CD4-positive, alpha-beta T cell treated with Interleukin-10 for 1 hour (primary cell): ENCODE results near the gene LYPD3.

ENCODE experiments used
- DNase-seq: peaks from one replicate; pipeline ENCODE4 v3.0.0-alpha.2; 2020

Gene LYPD3

DNA sequence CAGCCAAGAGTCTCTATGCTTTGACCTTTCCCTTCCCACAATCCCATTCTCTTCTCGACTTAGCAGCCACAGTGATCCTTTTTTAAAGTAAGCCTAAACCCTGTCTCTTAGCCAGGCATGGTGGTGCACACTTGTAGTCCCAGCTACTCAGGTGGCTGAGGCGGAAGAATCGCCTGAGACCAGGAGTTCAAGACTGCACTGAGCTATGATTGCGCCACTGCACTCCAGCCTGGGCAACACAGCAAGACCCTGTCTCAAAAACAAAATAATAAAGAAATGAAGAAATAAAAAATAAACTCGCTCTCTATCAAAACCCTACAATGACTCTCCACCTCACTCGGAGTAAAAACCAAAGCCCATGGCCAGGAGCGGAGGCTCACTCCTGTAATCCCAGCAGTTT, 36.0 kb downstream of the LYPD3 start:
- no peak for DNase-seq

DNA sequence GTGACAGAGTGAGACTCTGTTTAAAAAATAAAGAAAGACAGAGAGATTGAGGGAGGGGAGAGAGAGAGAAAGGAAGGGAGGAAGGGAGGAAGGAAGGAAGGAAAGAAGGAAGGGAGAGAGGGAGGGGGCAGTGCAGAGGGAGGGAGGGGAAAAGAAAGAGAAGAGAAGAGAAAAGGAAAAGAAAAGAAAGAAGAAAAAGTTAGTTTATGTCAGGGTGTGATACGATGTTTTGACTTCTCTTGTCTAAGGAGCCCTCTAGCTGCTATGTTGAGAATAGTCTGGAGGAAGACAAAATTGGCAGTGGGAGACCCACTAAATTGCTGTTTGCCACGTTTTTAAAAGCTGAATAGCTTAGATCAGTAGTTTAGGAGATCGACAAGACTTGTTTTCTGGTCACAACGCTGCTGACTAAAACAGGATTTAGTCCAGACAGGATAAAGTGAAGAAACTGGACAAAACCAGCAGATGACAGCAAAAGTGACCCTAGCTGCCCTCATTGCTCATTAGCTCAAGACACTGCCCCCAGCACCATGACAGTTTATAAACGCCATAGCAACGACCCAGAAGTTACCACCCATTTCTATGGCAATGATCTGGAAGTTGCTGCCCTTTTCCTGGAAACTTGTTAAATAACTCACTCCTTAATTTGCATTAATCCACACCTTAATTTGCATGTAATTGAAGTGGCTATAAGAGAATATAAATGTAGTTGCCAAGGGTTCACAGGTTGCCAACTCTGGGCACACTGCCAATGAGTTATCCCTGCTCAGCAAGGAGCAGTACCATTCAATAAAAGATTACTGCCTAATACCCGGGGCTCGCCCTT, 39.6 kb downstream of the LYPD3 start:
- DNase-seq = no peak

DNA sequence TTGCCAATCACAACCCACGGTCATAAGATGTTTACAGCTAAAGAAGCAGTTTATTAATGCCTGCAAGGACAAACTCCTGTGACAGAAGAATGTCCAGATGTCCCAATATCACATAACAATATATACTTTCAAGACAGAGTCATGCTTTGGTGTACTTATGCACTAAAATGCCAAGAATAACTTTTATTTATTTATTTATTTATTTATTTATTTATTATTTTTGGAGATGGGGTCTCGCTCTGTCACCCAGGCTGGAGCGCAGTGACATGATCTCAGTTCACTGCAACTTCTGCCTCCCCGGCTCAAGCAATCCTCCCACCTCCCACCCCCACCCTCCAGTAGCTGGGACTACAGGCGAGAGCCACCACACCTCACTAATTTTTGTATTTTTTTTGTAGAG, 41.6 kb downstream of the LYPD3 start:
- no peak for DNase-seq

DNA sequence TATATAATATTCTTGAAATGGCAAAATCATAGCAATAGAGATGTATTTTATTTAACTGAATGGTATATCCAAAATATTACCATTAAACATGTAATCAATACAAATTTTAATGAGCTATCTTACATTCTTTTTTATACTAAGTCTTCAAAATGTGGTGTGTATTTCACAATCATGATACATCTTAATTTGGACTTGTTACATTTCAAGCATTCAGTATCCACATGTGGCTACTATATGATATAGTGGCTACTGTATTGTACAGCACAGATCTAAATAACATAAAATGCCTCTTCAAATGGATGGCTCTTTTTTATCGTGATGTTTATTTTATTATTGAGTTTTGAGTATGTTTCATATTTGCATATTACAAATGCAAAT, 42.7 kb downstream of the LYPD3 start:
- DNase-seq = no peak

DNA sequence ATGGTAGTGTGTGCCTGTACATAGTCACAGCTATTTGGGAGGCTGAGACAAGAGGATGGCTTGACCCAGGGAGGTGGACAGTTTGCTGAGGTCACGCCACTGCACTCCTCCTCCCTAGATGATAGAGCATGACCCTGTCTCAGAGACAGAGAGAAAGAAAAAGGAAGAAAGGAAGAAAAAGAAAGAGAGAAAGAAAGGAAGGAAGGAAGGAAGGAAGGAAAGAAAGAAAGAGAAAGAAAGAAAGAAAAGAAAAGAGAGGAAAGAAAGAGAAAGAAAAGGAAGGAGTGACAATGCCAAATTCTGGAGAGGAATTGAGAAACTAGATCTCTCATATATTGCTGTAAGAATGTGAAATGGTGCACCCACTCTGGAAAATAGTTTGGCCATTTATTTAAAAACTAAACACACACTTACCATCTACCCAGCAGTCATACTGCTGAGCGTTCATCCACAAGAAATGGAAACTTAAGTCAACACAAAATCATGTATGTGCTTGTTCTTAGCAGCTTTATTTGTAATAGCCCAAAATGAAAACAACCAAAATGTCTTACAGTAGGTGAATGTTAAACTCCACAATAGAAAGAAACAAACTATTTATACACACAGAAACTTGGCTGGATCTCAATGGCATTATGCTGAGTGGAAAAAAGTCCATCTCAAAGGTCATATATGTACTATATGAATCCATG, 43.3 kb downstream of the LYPD3 start:
- DNase-seq = no peak

DNA sequence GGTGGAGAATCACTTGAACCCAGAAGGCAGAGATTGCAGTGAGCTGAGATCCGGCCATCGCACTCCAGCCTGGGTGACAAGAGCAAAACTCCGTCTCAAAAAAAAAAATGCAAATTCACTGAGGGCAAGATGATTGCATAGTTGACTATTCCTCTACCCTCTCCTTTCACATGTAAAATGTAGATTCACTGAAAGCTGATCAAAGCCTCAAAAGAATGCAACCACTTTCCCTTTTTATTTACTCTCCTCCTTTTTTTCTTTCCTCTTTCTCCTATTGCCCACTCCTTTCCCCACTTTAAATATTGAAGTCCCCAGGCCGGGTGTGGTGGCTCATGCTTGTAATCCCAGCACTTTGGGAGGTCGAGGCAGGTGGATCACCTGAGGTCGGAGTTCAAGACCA, 44.5 kb downstream of the LYPD3 start:
- DNase-seq = no peak

DNA sequence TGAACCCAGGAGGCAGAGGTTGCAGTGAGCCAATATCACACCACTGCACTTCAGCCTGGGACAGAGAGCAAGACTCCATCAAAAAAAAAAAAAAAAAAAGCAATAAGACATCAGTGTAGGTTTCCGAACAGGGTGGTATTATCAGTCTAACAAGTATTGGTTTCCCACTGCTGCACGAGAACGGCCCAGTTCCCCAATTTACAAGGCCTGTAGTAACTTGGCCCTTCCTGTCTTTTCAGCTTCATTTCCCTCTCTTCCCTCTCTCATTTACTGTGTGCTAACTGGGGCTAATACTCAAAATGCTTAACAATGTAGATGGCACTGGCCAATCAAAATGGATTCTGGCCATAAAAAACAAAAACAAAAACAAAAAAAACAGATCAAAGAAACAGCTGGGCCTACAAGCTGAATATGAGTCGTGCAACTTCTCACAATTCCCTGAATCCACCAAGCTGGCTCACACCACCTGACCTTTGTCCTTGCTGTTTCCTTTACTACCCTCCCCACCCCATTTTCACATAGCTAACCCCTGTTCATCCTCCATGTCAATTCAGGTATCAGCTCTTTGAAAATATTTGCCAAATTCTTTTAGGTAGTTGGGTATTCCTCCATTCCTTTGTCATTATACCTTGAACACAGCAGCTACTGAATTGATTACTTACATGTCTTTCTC, 48.3 kb downstream of the LYPD3 start:
- no peak for DNase-seq

DNA sequence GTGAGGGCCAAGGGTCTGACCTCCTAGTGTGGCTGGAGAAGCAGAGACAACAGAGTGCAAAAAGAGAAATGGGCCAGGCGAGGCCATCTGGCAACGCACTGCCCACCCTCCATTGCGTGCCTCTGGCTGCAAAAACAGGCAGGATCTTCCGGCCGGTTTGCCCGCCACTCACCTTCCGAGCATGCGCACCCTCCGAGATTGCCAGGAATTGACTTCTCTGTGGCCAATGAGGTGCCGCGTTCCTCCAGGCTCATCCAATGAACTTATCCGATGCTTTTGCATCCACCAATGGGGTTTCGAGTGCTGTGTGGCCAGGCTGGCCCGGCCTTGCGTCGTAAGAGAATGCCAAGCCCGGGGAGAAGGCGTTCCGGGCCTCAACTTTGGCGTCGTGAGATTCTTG, 50.9 kb downstream of the LYPD3 start, which contains the start of gene TEX101:
TEX101 (plus strand) TSS at position 337 of the 400 bp plus-strand sequence. CDS start 1,030 bp downstream, outside the sequence.
- DNase-seq = no peak

DNA sequence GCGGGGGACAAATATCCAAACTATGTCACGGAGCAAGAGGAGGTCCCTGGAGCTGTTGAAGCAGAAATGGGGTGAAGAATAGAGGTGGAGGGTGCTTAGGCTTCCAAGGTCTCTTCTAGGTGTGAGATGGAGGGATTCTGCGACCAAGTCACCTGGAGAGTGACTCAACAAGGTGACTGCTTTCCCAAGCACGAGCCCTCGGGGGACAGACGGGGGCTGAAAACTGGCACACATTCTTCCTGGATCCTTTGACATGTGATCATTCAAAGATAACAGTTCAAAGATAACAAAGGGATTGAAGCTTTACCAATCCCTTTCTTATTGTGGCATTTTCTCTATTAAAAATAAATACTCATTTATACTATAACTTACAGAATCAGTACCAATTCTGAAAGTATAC, 53.0 kb downstream of the LYPD3 start:
- DNase-seq = no peak
